GM04504 (cell line): ENCODE results near the gene NCAPG2.

Source experiments
- DNase-seq: peaks from one replicate; pipeline ENCODE4 v3.0.0-alpha.2; 2012; ENCODE audit warnings: low read depth

The NCAPG2 gene

DNA sequence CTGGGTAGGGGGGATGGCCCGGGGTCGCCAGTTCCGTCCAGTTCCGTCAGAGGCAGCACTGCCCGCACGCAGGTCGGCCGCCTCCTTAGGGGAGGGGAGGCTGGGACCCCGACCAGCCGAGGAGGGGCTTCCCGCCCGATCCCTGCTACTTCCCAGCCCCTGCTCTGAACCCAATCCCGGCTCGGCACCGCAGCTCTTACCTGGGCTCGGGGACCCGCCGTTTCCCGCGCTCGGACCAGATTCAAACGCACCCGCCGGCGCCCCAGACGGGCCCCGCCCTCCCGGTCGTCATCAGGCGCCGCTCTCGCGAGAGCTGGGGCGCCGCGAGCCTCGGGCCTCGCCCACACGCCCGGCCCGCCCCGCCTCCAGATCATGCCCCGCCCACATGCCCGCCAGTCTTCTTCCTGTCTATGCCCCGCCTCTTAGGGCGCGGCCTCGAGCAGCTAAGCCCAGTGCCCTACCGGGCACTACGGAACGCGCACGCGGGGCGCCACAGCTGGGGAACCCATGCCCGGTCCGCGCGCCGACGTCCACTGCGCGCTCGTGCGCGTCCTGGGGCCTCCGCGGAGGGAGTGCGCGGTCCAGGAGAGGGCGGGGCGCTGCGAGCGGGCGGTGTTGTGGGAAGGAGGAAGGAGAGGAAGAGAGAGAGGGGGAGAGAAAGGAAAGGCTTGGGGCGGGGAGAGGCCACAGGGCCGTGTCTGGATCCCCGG lies at the start of gene NCAPG2:
Gene NCAPG2 (minus strand): TSS at position 281 of the 710 bp plus-strand sequence. CDS start 2,905 bp downstream, outside the sequence.
- DNase-seq = peak; percentile 98

- no peak for DNase-seq
These were observed 49.3 kb upstream of the NCAPG2 start for GRCh38 chr7:158753900-158754299.

DNA sequence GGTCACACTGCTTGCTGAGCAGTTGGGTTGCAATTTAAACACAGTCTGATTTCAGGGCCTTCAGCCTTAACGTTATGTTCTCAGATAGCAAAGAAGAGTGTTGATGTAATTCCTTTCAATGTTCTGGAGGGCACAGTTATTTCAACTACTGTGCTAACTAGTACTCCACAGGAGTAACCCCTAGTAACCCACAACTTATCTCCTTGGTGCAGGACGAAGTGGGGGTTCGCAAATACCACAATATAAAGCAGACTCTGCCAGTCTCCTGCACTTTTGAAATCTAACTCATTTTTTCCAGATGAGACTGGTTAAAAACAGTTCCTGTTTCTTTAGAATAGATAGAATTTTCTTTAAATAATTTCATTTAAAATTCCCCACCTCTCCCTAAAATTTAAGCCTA lies 47.1 kb upstream of the NCAPG2 start:
- no peak for DNase-seq

DNA sequence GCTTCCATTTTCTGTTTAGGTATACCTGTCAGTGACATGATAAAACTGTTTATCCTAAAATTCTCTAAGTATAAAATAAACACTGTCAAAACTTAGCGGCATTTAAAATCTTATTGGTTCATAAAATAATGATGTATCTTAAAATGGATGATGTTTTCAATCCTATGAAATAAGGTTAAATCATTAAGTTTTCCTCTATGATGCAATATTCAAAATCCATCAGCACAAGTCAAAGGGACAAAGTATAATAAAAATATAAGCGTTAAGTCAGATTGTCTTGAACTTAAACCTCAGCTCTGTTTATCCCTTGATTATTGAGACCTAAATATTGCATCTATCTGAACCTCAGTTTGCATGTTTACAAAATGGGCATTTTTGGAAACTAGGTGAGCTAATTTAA lies 46.6 kb upstream of the NCAPG2 start:
- no peak for DNase-seq

GRCh38 chr7:158750702-158751101 lies 46.1 kb upstream of the NCAPG2 start:
- DNase-seq = no peak

- DNase-seq = no peak
These were observed 44.8 kb upstream of the NCAPG2 start for GRCh38 chr7:158749396-158749795.

DNA sequence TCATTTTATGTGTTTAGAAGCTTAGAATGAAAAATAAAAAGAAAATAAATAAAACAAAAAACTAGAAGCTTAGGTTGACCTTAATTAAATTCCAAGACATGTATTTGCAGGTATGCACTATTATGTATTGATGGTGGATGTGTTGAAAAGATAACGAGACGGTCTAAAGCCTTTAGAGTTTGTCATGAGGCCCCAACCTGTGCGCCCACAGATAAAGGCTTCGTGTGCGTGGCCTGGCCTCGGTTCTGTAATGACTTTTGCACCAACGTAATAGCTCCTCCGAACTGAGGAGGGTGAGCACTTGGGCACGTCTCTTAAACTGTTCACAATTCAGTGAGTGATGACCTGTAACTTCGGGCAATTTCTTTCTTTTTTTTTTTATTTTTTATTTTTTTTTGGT lies 43.7 kb upstream of the NCAPG2 start:
- DNase-seq = no peak

DNA sequence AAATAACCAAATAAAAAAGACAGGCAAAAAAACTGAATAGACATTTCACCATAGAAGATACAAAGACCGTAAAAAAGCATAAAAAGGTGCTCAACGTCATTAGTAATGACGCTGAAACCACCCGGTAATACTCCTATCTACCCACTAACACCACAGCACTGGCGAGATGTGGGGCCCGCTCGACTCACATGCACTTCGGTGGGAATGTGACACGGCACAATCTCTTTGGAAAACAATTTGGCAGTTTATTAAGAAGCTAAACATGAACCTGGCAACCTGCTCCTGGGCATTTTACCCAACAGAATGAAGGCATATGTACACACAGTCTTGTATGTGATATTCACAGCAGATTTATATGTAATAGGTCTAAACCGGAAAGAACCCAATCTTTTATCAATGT lies 42.8 kb upstream of the NCAPG2 start:
- no peak for DNase-seq

DNA sequence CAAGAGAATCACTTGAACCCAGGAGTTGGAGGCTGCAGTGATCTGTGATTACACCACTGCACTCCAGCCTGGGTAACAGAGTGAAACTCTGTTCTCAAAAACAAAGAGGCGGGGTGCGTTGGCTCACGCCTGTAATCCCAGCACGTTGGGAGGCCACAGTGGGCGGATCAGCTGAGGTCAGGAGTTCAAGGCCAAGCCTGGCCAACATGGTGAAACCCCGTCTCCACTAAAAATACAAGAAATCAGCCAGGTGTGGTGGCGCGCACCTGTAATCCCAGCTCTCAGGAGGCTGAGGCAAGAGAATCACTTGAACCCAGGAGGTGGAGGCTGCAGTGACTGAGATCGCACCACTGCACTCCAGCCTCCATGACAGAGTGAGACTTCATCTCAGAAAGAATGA lies 42.4 kb upstream of the NCAPG2 start:
- DNase-seq = no peak

DNA sequence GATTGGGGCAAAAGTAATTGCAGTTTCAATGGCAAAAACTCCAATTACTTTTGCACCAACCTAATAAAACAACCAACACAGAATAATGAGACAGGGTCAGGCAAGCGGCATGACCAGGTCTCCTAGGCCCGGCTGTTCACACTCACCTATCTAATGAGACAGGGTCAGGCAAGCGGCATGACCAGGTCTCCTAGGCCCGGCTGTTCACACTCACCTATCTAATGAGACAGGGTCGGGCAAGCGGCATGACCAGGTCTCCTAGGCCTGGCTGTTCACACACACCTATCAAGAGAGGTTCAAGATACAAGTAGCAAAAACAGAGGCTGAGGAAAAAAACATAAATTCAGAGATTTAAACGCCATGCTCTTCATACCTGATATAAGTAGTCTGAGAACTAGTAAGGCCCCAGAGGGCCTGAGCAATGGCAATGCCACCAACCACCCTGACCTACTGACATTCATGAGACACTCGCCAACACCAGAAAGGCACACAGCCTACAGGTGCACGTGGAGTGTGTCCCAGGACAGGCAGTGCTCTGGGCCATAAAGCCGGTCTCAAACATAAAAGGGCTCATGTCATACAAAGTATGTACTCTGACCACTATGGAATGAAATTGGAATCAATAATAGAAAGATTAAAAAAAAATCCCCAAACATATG lies 40.6 kb upstream of the NCAPG2 start:
- DNase-seq = no peak

- no peak for DNase-seq
These were observed 39.5 kb upstream of the NCAPG2 start for GRCh38 chr7:158744070-158744469.

- DNase-seq = no peak
These were observed 38.6 kb upstream of the NCAPG2 start for GRCh38 chr7:158743219-158743618.

GRCh38 chr7:158742065-158742821 lies 37.6 kb upstream of the NCAPG2 start:
- DNase-seq = no peak

DNA sequence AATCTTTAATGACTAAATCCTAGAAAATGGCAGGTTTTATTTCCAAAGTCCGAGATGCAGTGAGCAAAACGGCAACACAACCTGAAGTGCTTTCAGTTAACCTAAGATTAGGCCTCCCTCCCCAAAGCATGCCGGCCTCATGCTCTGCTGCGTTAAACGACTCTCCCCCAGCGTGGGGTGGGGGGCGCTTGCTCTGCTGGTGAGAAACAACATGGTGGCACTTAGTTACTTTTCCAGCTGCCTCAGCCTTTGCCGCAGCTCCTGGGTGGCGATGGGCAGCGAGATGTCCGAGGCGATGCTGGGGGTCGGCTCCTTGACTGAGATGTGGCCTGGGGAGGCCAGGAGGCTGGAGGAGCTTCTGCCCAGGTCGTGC lies 36.7 kb upstream of the NCAPG2 start:
- no peak for DNase-seq

DNA sequence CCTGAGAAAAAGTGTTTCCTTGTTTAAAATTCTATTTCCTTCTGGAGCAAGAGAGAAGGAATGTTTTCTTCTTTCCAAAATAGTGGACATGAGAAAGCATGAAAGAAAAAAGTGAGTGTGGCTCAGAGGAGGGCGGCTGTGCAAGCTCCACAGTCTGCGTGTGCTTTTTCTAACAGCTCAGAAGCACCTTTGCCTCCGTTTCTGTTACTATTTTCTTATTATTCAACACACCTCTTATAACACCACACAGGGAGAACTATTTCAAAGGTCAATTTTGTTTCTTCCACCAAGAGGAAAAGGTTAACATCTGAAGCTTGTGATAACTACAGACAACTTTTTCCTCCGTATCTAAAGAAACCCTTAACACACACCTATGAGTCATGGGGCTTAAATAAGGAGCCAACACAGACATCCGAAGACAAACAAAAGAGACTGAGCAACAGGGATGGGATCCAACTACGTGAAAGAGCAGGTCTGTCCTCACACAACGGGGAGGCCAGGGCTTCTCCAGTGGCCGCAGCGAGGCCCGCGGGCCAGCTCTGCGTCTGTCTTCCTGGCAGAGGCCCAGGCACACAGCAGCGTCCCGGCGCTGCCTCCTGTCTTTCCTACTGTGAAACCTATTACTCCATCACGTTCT lies 36.2 kb upstream of the NCAPG2 start:
- DNase-seq = peak; percentile 13

DNA sequence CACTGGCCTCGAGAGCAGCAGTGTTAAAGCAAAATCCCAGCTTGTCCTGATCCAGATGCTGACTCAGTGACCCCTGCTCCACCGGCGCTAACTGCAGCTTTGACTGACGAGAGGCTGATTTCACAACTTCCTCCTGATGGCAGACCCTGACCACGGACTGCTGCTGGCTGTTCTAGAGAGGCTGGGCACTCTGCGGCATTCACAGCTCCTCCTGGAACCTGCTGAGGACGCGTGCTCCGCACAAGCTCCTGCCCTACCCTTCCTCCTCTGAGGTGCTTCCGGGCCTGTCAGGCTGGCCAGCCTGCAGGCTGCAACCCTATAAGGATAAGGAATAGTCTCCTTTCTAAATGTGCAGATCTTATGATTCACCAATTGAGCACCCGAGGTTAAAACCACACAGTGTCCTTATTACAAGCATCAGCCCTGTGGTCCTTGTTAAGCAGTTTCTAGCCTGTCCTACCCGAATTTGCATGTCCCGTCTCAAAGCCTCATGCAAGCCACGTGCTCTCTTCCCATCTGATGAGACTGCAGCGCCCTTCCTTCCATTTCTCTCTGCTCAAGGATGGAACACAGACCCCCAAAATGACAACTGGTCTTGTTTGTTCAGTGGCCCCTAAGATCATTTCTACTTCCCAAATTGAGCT lies 35.5 kb upstream of the NCAPG2 start:
- DNase-seq = peak; percentile 17

- DNase-seq = no peak
These were observed 34.2 kb upstream of the NCAPG2 start for GRCh38 chr7:158738841-158739240.

DNA sequence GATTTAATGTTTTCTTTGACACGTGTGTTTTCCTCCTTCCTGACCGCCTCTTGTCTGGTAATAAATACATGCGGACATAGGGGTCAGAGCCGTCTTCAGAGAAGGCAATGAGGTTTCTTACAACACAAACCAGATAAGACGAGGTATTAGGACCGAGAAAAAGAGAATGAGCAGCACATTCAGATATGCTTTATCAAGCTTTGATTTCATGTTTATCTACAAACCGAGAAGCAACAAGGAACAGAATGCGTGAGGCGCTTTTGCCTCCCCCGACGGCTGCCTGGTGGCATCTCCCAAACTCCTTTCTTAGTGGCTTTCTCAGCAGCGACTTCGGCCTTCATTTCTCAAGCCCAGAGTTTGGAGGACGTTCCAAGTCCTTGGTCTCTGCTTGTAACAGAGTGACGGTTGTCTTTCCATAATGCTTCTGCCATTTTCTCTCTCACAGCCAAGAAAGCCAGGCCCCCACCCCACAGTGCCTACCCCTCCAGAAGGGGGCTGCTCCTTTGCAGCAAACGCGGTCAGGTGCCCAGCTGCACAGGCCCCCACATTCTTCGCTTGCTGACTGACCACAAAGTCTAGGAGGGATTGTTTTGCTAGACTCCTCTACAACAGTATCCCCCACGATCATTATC lies 32.6 kb upstream of the NCAPG2 start:
- DNase-seq = no peak

GRCh38 chr7:158735935-158736334 lies 31.3 kb upstream of the NCAPG2 start:
- DNase-seq = no peak

DNA sequence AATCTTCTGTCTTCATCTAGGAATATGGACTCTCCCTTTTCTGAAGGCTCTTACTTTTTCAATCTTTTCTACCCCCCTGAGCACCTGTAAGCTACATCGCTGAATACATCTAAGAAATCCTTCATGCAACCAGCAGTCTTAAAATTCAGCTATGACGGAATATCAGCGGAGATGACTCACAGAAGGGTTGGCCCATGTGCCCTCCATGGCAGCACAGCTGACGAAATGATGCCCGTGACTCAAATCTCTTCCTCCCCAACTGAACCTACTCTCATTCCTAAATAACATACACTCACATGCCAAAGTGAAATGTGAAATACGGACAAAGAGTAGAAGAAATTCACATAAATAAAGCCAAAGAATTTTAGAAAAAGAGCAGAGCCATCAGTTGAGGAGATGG lies 30.3 kb upstream of the NCAPG2 start:
- no peak for DNase-seq

- DNase-seq = no peak
These were observed 29.3 kb upstream of the NCAPG2 start for GRCh38 chr7:158733775-158734494.
